CD4-positive, alpha-beta memory T cell (primary cell): ENCODE measurements around the gene DYRK2. TPM values are rescaled to one million over a fixed set of nuclear protein-coding genes. Genes with fewer than 3 reads are reported as not detected.
A peak's percentile ranks its signal among the peaks of the same experiment; 100 is the strongest.

Experiments
- CTCF ChIA-PET: fragments of 350-600 bp; sonication (Branson Sonifier 250); formaldehyde crosslinking; loops from one replicate; lab custom pipeline; 2021; ENCODE audit warnings: inconsistent platforms; ENCODE audit not compliant: partially characterized antibody; lab: Charles Lee
- POLR2A ChIA-PET: fragments of 350-600 bp; sonication (Branson Sonifier 250); formaldehyde crosslinking; loops from one replicate; lab custom pipeline; 2021; ENCODE audit not compliant: partially characterized antibody; lab: Charles Lee
- DNase-seq, 5 donors: peaks; one replicate each; pipeline versions ENCODE4 v3.0.0 to v3.0.0-alpha.2; 2020 to 2022; ENCODE audit warnings: mixed read lengths in 1 of 5
- H3K27ac ChIP-seq: one replicate; pipeline ENCODE4 v1.7.0; 2013; ENCODE audit warnings: low read depth, low read length
- H3K27me3 ChIP-seq: 2 replicates; pipeline ENCODE4 v1.7.0; 2013; ENCODE audit warnings: mild to moderate bottlenecking, low read length, moderate library complexity; ENCODE audit not compliant: insufficient read depth
- H3K36me3 ChIP-seq: 2 replicates; pipeline ENCODE4 v1.7.0; 2013; ENCODE audit warnings: mild to moderate bottlenecking, low read length, moderate library complexity; ENCODE audit not compliant: insufficient read depth
- H3K4me1 ChIP-seq: 2 replicates; pipeline ENCODE4 v1.7.0; 2013; ENCODE audit warnings: mild to moderate bottlenecking, low read length, moderate library complexity; ENCODE audit not compliant: insufficient read depth
- H3K4me3 ChIP-seq, 2 donors: one replicate each; pipeline ENCODE4 v1.7.0; 2013; ENCODE audit warnings: low read length in 2 of 2, mild to moderate bottlenecking in 1 of 2
- H3K9me3 ChIP-seq, 2 donors: one replicate each; pipeline ENCODE4 v1.7.0; 2013; ENCODE audit warnings: low read length in 2 of 2, control low read depth in 1 of 2; ENCODE audit not compliant: control insufficient read depth in 1 of 2
- H3K27ac Mint-ChIP-seq, 7 donors: one replicate each; pipeline ENCODE4 v1.8.0; 2020 to 2021; ENCODE audit warnings: mixed read lengths in 7 of 7, mild to moderate bottlenecking in 6 of 7, inconsistent platforms in 3 of 7, moderate library complexity in 3 of 7
- H3K27me3 Mint-ChIP-seq, 2 donors: one replicate each; pipeline ENCODE4 v1.8.0; 2020 to 2021; ENCODE audit warnings: mixed read lengths in 2 of 2
- H3K36me3 Mint-ChIP-seq, 2 donors: one replicate each; pipeline ENCODE4 v1.8.0; 2020 to 2021; ENCODE audit warnings: mixed read lengths in 2 of 2, inconsistent platforms in 1 of 2, mild to moderate bottlenecking in 1 of 2
- H3K4me1 Mint-ChIP-seq, 4 donors: one replicate each; pipeline ENCODE4 v1.8.0; 2020 to 2021; ENCODE audit warnings: mixed read lengths in 4 of 4, mild to moderate bottlenecking in 1 of 4
- H3K4me3 Mint-ChIP-seq, 8 donors: one replicate each; pipeline ENCODE4 v1.8.0; 2020 to 2021; ENCODE audit warnings: mixed read lengths in 8 of 8, mild to moderate bottlenecking in 7 of 8, moderate library complexity in 6 of 8, inconsistent platforms in 3 of 8
- H3K9me3 Mint-ChIP-seq, 8 donors: one replicate each; pipeline ENCODE4 v1.8.0; 2020 to 2021; ENCODE audit warnings: mixed read lengths in 8 of 8, mild to moderate bottlenecking in 5 of 8, inconsistent platforms in 3 of 8, moderate library complexity in 1 of 8
- intact Hi-C: fragments of 100-400 bp; cut with micrococcal nuclease; formaldehyde crosslinking; loops from one replicate; pipeline ENCODE4 v1.15.1; 2023
- polyA plus RNA-seq, 2 donors: library from polyadenylated mRNA; unstranded; fragments of 300-500 nt; fragmentation: Illumina TruSeq; gene quantifications; one replicate each; pipeline ENCODE4 v1.2.3, GENCODE V29; 2021
- total RNA-seq, 2 experiments: library from RNA; stranded (reverse); gene quantifications; one replicate each; pipeline ENCODE4 v1.2.3, GENCODE V29; 2021

The DYRK2 gene
- total and polyA plus RNA-seq, 4 experiments from 2014 or later = 30.8 to 170 (median 123) TPM

- H3K27ac ChIP-seq = no peak overlapping the region
- H3K27me3 Mint-ChIP-seq = no peaks in the 10 kb centered on the region
- peaks cover 70 to 83% of the 10 kb centered on the region in 2 donors for H3K36me3 Mint-ChIP-seq
- H3K9me3 Mint-ChIP-seq = peaks cover 0 to 2% (median 0%) of the 10 kb centered on the region in 8 donors
- peaks cover 61 to 90% (median 82%) of the 10 kb centered on the region in 4 donors for H3K4me1 Mint-ChIP-seq
- H3K27me3 ChIP-seq = no peaks in the 10 kb centered on the region
- POLR2A ChIA-PET = no interaction called here
- peak overlapping the region in 6 of 8 donors; percentile 29 to 78 (median 58) for H3K4me3 Mint-ChIP-seq
- DNase-seq = no peak
- peaks cover 43% of the 10 kb centered on the region for H3K36me3 ChIP-seq
- H3K4me3 ChIP-seq = no peak overlapping the region
- H3K9me3 ChIP-seq = no peaks in the 10 kb centered on the region
- H3K27ac Mint-ChIP-seq = peak overlapping the region in 6 of 7 donors; percentile 19 to 82 (median 33)
- CTCF ChIA-PET = interaction anchor here (3.4 to 6.9 kb wide), 2 partner anchors 8 to 285 kb away, joined by 13 to 55 read pairs; no protein-coding TSS in a partner anchor
- intact Hi-C loops = no loop called here
- H3K4me1 ChIP-seq = peaks cover 98% of the 10 kb centered on the region
Measured at GRCh38 chr12:67655829-67656228, 7.3 kb downstream of the DYRK2 start.

GRCh38 chr12:67656251-67656650 is 7.7 kb downstream of the DYRK2 start:
- Histone ChIP-seq H3K27me3 (no peaks in the 10 kb centered on the region), H3K9me3 (no peaks in the 10 kb centered on the region), H3K4me1 (peaks cover 98% of the 10 kb centered on the region), H3K36me3 (peaks cover 43% of the 10 kb centered on the region), H3K27ac (no peak overlapping the region), H3K4me3 (no peak overlapping the region)
- CTCF ChIA-PET = interaction anchor here (6.9 kb wide), 1 partner anchor 285 kb away, joined by 55 read pairs; no protein-coding TSS in a partner anchor
- Mint-ChIP-seq H3K9me3 (peaks cover 0 to 2% (median 0%) of the 10 kb centered on the region in 8 donors), H3K36me3 (peaks cover 68 to 82% of the 10 kb centered on the region in 2 donors), H3K27me3 (no peaks in the 10 kb centered on the region), H3K4me3 (peak overlapping the region in 5 of 8 donors; percentile 30 to 74 (median 54)), H3K4me1 (peaks cover 61 to 90% (median 82%) of the 10 kb centered on the region in 4 donors), H3K27ac (peak overlapping the region; percentile 14 to 76 (median 63))
- POLR2A ChIA-PET = no interaction called here
- intact Hi-C loops = no loop called here
- no peak for DNase-seq

- H3K36me3 ChIP-seq = peaks cover 56% of the 10 kb centered on the region
- ChIA-PET CTCF (interaction anchor here (1.0 to 1.8 kb wide), 3 partner anchors 282 to 302 kb away, joined by 3 to 4 read pairs (median 3); no protein-coding TSS in a partner anchor), POLR2A (interaction anchor here (1.3 to 1.6 kb wide), 3 partner anchors 8 to 142 kb away, joined by 4 to 6 read pairs (median 5); partner anchors contain the start of gene DYRK2)
- DNase-seq = no peak
- no peak overlapping the region for H3K4me3 ChIP-seq
- H3K4me1 Mint-ChIP-seq = peaks cover 67 to 99% (median 90%) of the 10 kb centered on the region in 4 donors
- no peaks in the 10 kb centered on the region for H3K9me3 ChIP-seq
- H3K27me3 Mint-ChIP-seq = no peaks in the 10 kb centered on the region
- H3K27ac Mint-ChIP-seq = no peak overlapping the region
- peak overlapping the region in 1 of 8 donors; percentile 61 for H3K4me3 Mint-ChIP-seq
- H3K9me3 Mint-ChIP-seq = peaks cover 0 to 2% (median 0%) of the 10 kb centered on the region in 8 donors
- no peak overlapping the region for H3K27ac ChIP-seq
- intact Hi-C loops = no loop called here
- H3K4me1 ChIP-seq = peaks cover 99% of the 10 kb centered on the region
- H3K27me3 ChIP-seq = no peaks in the 10 kb centered on the region
- H3K36me3 Mint-ChIP-seq = peaks cover 67 to 89% of the 10 kb centered on the region in 2 donors
Measured at GRCh38 chr12:67658486-67658885, 9.9 kb downstream of the DYRK2 start.

- peak overlapping the region in 1 of 7 donors; percentile 14 for H3K27ac Mint-ChIP-seq
- intact Hi-C loops = no loop called here
- H3K4me3 Mint-ChIP-seq = peak overlapping the region in 5 of 8 donors; percentile 1 to 61 (median 12)
Measured at GRCh38 chr12:67659292-67659691, 10.7 kb downstream of the DYRK2 start.

GRCh38 chr12:67661311-67662021 is 12.9 kb downstream of the DYRK2 start:
- Histone ChIP-seq H3K36me3 (peaks cover 44% of the 10 kb centered on the region), H3K4me3 (no peak overlapping the region), H3K9me3 (no peaks in the 10 kb centered on the region), H3K27me3 (no peaks in the 10 kb centered on the region), H3K4me1 (peaks cover 94% of the 10 kb centered on the region), H3K27ac (no peak overlapping the region)
- H3K9me3 Mint-ChIP-seq = no peaks in the 10 kb centered on the region
- H3K27me3 Mint-ChIP-seq = no peaks in the 10 kb centered on the region
- peak overlapping the region in 4 of 7 donors; percentile 16 to 64 (median 40) for H3K27ac Mint-ChIP-seq
- ChIA-PET POLR2A (interaction anchor here (0.6 to 1.6 kb wide), 3 partner anchors 12 to 14 kb away, joined by 3 read pairs; partner anchors contain the start of gene DYRK2), CTCF (interaction anchor here (0.8 to 1.5 kb wide), 2 partner anchors 11 to 281 kb away, joined by 3 to 4 read pairs; no protein-coding TSS in a partner anchor)
- intact Hi-C loops = loop anchor here (5.0 kb wide), 1 partner anchor 36 kb away; no protein-coding TSS in a partner anchor
- peaks cover 61 to 73% of the 10 kb centered on the region in 2 donors for H3K36me3 Mint-ChIP-seq
- peak overlapping the region in 5 of 8 donors; percentile 7 to 61 (median 31) for H3K4me3 Mint-ChIP-seq
- H3K4me1 Mint-ChIP-seq = peaks cover 61 to 90% (median 81%) of the 10 kb centered on the region in 4 donors
- DNase-seq = no peak

More at GRCh38 chr12:67659292-67659691, 10.7 kb downstream of the DYRK2 start:
- no peaks in the 10 kb centered on the region for H3K27me3 ChIP-seq
- H3K27me3 Mint-ChIP-seq = no peaks in the 10 kb centered on the region
- H3K9me3 Mint-ChIP-seq = peaks cover 0 to 2% (median 0%) of the 10 kb centered on the region in 8 donors
- no peak overlapping the region for H3K4me3 ChIP-seq
- peaks cover 56% of the 10 kb centered on the region for H3K36me3 ChIP-seq
- H3K9me3 ChIP-seq = no peaks in the 10 kb centered on the region
- peaks cover 99% of the 10 kb centered on the region for H3K4me1 ChIP-seq
- no peak for DNase-seq
- peaks cover 66 to 89% of the 10 kb centered on the region in 2 donors for H3K36me3 Mint-ChIP-seq
- peaks cover 66 to 99% (median 89%) of the 10 kb centered on the region in 4 donors for H3K4me1 Mint-ChIP-seq
- ChIA-PET POLR2A (interaction anchor here (0.7 to 1.6 kb wide), 4 partner anchors 9 to 284 kb away, joined by 3 to 5 read pairs (median 4); no protein-coding TSS in a partner anchor), CTCF (interaction anchor here (0.8 to 1.0 kb wide), 2 partner anchors 238 to 284 kb away, joined by 3 read pairs; no protein-coding TSS in a partner anchor)
- no peak overlapping the region for H3K27ac ChIP-seq

GRCh38 chr12:67662910-67663538 is 14.5 kb downstream of the DYRK2 start:
- Mint-ChIP-seq H3K9me3 (no peaks in the 10 kb centered on the region), H3K4me1 (peaks cover 62 to 88% (median 75%) of the 10 kb centered on the region in 4 donors), H3K27ac (peak overlapping the region in 4 of 7 donors; percentile 5 to 54 (median 23)), H3K4me3 (peak overlapping the region in 2 of 8 donors; percentile 2 to 36), H3K36me3 (peaks cover 55 to 62% of the 10 kb centered on the region in 2 donors), H3K27me3 (no peaks in the 10 kb centered on the region)
- H3K36me3 ChIP-seq = peaks cover 30% of the 10 kb centered on the region
- intact Hi-C loops = loop anchor here (5.0 kb wide), 1 partner anchor 34 kb away; no protein-coding TSS in a partner anchor
- ChIA-PET CTCF (interaction anchor here (1.3 to 4.2 kb wide), 4 partner anchors 9 to 280 kb away, joined by 3 to 13 read pairs (median 8); no protein-coding TSS in a partner anchor), POLR2A (interaction anchor here (0.7 to 2.4 kb wide), 8 partner anchors 8 to 280 kb away, joined by 3 to 7 read pairs (median 3); no protein-coding TSS in a partner anchor)
- no peak for DNase-seq
- H3K4me1 ChIP-seq = peaks cover 86% of the 10 kb centered on the region
- H3K27me3 ChIP-seq = no peaks in the 10 kb centered on the region
- H3K9me3 ChIP-seq = no peaks in the 10 kb centered on the region
- H3K4me3 ChIP-seq = no peak overlapping the region
- no peak overlapping the region for H3K27ac ChIP-seq
